ENCODE results near the gene S100A14. TPM values are rescaled to one million over a fixed set of nuclear protein-coding genes. Genes with fewer than 3 reads are reported as not detected.

Gene S100A14
- total RNA-seq, 1 experiment from 2014 or later: 0.57 TPM

DNA sequence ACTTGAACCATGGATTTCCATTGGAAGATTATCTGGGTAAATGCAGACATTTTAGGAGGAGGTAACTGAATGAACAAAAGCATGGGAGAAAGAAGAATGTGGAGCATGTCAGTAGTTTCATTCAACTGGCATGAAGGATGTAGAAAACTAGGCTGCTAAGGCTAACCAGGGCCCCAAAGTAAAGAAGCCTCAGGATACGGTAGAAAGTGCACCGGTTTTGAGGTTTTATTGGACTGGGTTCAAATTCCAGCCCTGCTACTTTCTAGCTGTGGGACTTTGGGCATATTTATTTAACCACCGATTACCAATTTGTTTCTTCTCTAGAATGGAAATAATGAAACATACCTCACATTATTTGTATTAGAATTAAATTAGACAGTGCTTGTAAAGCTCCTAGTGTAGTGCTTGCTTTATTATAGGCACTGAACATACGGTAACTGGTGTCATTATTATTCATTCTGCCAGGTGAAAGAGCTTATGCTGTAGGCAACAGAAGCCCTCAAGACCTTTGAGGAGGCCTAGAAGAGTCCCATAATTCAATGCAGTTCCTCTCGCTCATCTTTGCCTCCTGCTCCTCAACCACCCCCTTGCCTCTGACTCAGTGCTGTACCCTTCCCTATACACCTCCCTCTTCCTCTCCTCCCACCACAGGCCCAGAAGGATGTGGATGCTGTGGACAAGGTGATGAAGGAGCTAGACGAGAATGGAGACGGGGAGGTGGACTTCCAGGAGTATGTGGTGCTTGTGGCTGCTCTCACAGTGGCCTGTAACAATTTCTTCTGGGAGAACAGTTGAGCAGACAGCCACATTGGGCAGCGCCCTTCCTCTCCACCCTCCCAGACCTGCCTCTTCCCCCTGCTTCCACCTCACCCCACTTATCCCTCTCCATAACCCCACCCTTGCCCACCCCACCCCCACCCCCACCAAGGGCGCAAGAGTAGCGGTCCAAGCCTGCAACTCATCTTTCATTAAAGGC lies 15.2 kb upstream of the S100A14 start:
- Histone ChIP-seq H3K27me3 (ENCODE audit: control insufficient read depth, insufficient read depth, low read length) (no peaks in the 10 kb centered on the region), H3K36me3 (ENCODE audit: control insufficient read depth, insufficient read depth, low read length) (peaks cover under 1% of the 10 kb centered on the region), H3K9me3 (ENCODE audit: control insufficient read depth, insufficient read depth, low read depth, low read length) (no peaks in the 10 kb centered on the region), H3K4me1 (ENCODE audit: control insufficient read depth, insufficient read depth, low read length) (peaks cover 39% of the 10 kb centered on the region), H3K27ac (ENCODE audit: low read length) (no peak overlapping the region), H3K4me3 (ENCODE audit: low read depth in 2 of 2, low read length in 2 of 2) (no peak overlapping the region)
- intact Hi-C loops (cut with micrococcal nuclease; ENCODE audit: unreplicated experiment): no loop called here
- ATAC-seq: no peak
- ChIA-PET POLR2A (no interaction called here), CTCF (no interaction called here)
- TF ChIP-seq POLR2AphosphoS5 (IDR thresholded peaks at IDR 0.05; ENCODE audit: low read depth, low read length): no peak
- TF ChIP-seq, protein P1, sequence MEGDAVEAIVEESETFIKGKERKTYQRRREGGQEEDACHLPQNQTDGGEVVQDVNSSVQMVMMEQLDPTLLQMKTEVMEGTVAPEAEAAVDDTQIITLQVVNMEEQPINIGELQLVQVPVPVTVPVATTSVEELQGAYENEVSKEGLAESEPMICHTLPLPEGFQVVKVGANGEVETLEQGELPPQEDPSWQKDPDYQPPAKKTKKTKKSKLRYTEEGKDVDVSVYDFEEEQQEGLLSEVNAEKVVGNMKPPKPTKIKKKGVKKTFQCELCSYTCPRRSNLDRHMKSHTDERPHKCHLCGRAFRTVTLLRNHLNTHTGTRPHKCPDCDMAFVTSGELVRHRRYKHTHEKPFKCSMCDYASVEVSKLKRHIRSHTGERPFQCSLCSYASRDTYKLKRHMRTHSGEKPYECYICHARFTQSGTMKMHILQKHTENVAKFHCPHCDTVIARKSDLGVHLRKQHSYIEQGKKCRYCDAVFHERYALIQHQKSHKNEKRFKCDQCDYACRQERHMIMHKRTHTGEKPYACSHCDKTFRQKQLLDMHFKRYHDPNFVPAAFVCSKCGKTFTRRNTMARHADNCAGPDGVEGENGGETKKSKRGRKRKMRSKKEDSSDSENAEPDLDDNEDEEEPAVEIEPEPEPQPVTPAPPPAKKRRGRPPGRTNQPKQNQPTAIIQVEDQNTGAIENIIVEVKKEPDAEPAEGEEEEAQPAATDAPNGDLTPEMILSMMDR (IDR thresholded peaks at IDR 0.05): no peak
- no peak for TF ChIP-seq SIN3A (IDR thresholded peaks at IDR 0.05; ENCODE audit: borderline replicate concordance, insufficient read depth, low read depth, low read length)
- TF ChIP-seq, protein P2, sequence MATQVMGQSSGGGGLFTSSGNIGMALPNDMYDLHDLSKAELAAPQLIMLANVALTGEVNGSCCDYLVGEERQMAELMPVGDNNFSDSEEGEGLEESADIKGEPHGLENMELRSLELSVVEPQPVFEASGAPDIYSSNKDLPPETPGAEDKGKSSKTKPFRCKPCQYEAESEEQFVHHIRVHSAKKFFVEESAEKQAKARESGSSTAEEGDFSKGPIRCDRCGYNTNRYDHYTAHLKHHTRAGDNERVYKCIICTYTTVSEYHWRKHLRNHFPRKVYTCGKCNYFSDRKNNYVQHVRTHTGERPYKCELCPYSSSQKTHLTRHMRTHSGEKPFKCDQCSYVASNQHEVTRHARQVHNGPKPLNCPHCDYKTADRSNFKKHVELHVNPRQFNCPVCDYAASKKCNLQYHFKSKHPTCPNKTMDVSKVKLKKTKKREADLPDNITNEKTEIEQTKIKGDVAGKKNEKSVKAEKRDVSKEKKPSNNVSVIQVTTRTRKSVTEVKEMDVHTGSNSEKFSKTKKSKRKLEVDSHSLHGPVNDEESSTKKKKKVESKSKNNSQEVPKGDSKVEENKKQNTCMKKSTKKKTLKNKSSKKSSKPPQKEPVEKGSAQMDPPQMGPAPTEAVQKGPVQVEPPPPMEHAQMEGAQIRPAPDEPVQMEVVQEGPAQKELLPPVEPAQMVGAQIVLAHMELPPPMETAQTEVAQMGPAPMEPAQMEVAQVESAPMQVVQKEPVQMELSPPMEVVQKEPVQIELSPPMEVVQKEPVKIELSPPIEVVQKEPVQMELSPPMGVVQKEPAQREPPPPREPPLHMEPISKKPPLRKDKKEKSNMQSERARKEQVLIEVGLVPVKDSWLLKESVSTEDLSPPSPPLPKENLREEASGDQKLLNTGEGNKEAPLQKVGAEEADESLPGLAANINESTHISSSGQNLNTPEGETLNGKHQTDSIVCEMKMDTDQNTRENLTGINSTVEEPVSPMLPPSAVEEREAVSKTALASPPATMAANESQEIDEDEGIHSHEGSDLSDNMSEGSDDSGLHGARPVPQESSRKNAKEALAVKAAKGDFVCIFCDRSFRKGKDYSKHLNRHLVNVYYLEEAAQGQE (IDR thresholded peaks at IDR 0.05; ENCODE audit: insufficient read depth in 1 of 2, low read depth in 2 of 2, low read length in 1 of 2): no peak
- TF ChIP-seq TCF7L2 (IDR thresholded peaks at IDR 0.05; ENCODE audit: low read depth, low read length): no peak
- TSS peak; percentile 84 for BruUV-seq (replicated peaks)
- no peak for DNase-seq (ENCODE audit: low read depth, low spot score)
- in situ Hi-C loops (cut with HindIII; ENCODE audit: low pct_unique_long_range_greater_than_20kb, low sequenced_read_pairs): no loop called here

DNA sequence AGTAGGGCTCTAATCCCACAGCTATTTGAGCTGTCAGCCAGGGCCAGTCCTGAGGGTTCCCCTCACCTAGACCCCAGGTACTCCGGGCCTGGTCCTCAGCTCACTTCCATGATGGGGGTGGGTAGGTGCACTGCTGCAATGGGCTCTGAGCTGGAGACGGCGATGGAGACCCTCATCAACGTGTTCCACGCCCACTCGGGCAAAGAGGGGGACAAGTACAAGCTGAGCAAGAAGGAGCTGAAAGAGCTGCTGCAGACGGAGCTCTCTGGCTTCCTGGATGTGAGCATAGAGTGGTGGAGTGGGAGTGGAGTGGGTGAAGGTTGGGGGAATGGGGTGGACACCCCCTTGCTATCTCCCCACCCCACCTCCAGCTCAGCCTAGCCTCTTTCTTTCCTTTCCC lies 14.3 kb upstream of the S100A14 start:
- ATAC-seq: no peak
- Histone ChIP-seq H3K9me3 (ENCODE audit: control insufficient read depth, insufficient read depth, low read depth, low read length) (no peaks in the 10 kb centered on the region), H3K4me3 (ENCODE audit: low read depth in 2 of 2, low read length in 2 of 2) (no peak overlapping the region), H3K36me3 (ENCODE audit: control insufficient read depth, insufficient read depth, low read length) (no peaks in the 10 kb centered on the region; the same call in 1 of the 2 replicates), H3K4me1 (ENCODE audit: control insufficient read depth, insufficient read depth, low read length) (peaks cover 40% of the 10 kb centered on the region), H3K27ac (ENCODE audit: low read length) (no peak overlapping the region; the same call in 1 of the 2 replicates), H3K27me3 (ENCODE audit: control insufficient read depth, insufficient read depth, low read length) (no peaks in the 10 kb centered on the region)
- in situ Hi-C loops (cut with HindIII; ENCODE audit: low pct_unique_long_range_greater_than_20kb, low sequenced_read_pairs) (no loop called here), intact Hi-C loops (cut with micrococcal nuclease; ENCODE audit: unreplicated experiment) (no loop called here)
- ChIA-PET CTCF (interaction anchor here (0.5 kb wide), 1 partner anchor 196 kb away, joined by 9 read pairs; no protein-coding TSS in a partner anchor), POLR2A (no interaction called here)
- BruUV-seq (replicated peaks): no TSS peak
- DNase-seq (ENCODE audit: low read depth, low spot score): no peak
- TF ChIP-seq SIN3A (IDR thresholded peaks at IDR 0.05; ENCODE audit: borderline replicate concordance, insufficient read depth, low read depth, low read length) (no peak), TCF7L2 (IDR thresholded peaks at IDR 0.05; ENCODE audit: low read depth, low read length) (no peak), POLR2AphosphoS5 (IDR thresholded peaks at IDR 0.05; ENCODE audit: low read depth, low read length) (no peak)
- TF ChIP-seq, protein P2 (IDR thresholded peaks at IDR 0.05; ENCODE audit: insufficient read depth in 1 of 2, low read depth in 2 of 2, low read length in 1 of 2): no peak
- TF ChIP-seq, protein P1 (IDR thresholded peaks at IDR 0.05): no peak

All from Panc1 (cell line).